GM23338 (cell line): ENCODE results near the gene OTUD5.

Experiments used
- CREB1 ChIP-seq: fragments of 250-450 bp; sonication (Bioruptor Pico); IDR thresholded peaks from 2 replicates; pipeline ENCODE4 v1.5.0; 2020; ENCODE audit warnings: low read depth, mild to moderate bottlenecking, moderate library complexity
- ETS1 ChIP-seq: IDR thresholded peaks from 2 replicates; pipeline ENCODE4 v1.6.1; 2016; ENCODE audit warnings: antibody characterized with exemption
- EZH2 ChIP-seq: fragments of 200-600 bp; sonication (generic); IDR thresholded peaks from one replicate; pipeline ENCODE4 v1.8.0; 2017; ENCODE audit warnings: antibody characterized with exemption, mild to moderate bottlenecking, low read depth; ENCODE audit not compliant: unreplicated experiment
- EZH2phosphoT487 ChIP-seq: fragments of 200-600 bp; sonication (generic); IDR thresholded peaks from one replicate; pipeline ENCODE4 v1.8.1; 2018; ENCODE audit warnings: antibody characterized with exemption; ENCODE audit not compliant: unreplicated experiment
- JUNB ChIP-seq: IDR thresholded peaks from one replicate; pipeline ENCODE4 v1.6.1; 2016; ENCODE audit warnings: antibody characterized with exemption; ENCODE audit not compliant: unreplicated experiment
- NANOG ChIP-seq: IDR thresholded peaks from 2 replicates; pipeline ENCODE4 v1.6.1; 2016; ENCODE audit warnings: antibody characterized with exemption, borderline replicate concordance
- POLR2AphosphoS5 ChIP-seq: IDR thresholded peaks from 2 replicates; pipeline ENCODE4 v1.6.1; 2016; ENCODE audit warnings: antibody characterized with exemption, low read depth
- REST ChIP-seq: IDR thresholded peaks from one replicate; pipeline ENCODE4 v1.6.1; 2018; ENCODE audit warnings: antibody characterized with exemption; ENCODE audit not compliant: unreplicated experiment
- ZNF331 ChIP-seq: fragments of 250-450 bp; sonication (Bioruptor Pico); IDR thresholded peaks from 2 replicates; pipeline ENCODE4 v1.5.0; 2020; ENCODE audit warnings: low read depth, mild to moderate bottlenecking, moderate library complexity
- TF ChIP-seq, protein P1 (sequence below), 2 experiments: fragments of 200-600 bp in 1 of 2; sonication (generic) in 1 of 2; conservative IDR thresholded peaks; 2 replicates each; pipeline versions ENCODE4 v1.5.1 to v1.6.1; 2016 to 2017; ENCODE audit warnings: antibody characterized with exemption in 2 of 2, low read depth in 2 of 2, mild to moderate bottlenecking in 2 of 2, moderate library complexity in 1 of 2
- TF ChIP-seq, protein P2 (sequence below): fragments of 250-450 bp; sonication (Bioruptor Pico); IDR thresholded peaks from 2 replicates; pipeline ENCODE4 v1.5.0; 2020; ENCODE audit warnings: mild to moderate bottlenecking, moderate library complexity

DNA sequence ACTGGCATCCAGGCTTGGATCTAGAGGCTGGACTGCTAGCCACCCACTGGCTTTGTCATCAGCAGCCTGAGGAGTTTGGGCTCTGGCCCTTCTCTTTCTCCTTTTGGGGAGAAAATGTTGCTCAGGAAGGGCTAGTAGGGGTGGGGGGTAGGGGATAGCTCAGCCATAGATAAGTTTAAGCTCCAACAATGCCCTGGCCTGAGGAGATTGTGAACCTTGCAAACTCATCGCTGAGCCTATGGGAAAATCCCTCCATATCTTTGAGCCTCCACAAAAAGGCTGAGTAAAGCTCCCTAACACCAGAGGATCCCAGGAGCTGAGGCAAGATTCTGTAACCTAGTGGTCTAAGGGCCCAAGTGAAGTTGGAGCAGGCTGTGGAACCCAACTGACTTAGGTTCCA, 8.8 kb downstream of the OTUD5 start:
- TF ChIP-seq, protein P1, sequence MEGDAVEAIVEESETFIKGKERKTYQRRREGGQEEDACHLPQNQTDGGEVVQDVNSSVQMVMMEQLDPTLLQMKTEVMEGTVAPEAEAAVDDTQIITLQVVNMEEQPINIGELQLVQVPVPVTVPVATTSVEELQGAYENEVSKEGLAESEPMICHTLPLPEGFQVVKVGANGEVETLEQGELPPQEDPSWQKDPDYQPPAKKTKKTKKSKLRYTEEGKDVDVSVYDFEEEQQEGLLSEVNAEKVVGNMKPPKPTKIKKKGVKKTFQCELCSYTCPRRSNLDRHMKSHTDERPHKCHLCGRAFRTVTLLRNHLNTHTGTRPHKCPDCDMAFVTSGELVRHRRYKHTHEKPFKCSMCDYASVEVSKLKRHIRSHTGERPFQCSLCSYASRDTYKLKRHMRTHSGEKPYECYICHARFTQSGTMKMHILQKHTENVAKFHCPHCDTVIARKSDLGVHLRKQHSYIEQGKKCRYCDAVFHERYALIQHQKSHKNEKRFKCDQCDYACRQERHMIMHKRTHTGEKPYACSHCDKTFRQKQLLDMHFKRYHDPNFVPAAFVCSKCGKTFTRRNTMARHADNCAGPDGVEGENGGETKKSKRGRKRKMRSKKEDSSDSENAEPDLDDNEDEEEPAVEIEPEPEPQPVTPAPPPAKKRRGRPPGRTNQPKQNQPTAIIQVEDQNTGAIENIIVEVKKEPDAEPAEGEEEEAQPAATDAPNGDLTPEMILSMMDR (conservative IDR thresholded peaks at IDR 0.05; ENCODE audit: low read depth in 2 of 2): no peak
- TF ChIP-seq ZNF331 (CRISPR knock-in tag): no peak
- no peak for TF ChIP-seq EZH2
- no peak for TF ChIP-seq EZH2phosphoT487
- TF ChIP-seq REST: no peak
- TF ChIP-seq POLR2AphosphoS5: no peak
- TF ChIP-seq ETS1: no peak
- TF ChIP-seq, protein P2, sequence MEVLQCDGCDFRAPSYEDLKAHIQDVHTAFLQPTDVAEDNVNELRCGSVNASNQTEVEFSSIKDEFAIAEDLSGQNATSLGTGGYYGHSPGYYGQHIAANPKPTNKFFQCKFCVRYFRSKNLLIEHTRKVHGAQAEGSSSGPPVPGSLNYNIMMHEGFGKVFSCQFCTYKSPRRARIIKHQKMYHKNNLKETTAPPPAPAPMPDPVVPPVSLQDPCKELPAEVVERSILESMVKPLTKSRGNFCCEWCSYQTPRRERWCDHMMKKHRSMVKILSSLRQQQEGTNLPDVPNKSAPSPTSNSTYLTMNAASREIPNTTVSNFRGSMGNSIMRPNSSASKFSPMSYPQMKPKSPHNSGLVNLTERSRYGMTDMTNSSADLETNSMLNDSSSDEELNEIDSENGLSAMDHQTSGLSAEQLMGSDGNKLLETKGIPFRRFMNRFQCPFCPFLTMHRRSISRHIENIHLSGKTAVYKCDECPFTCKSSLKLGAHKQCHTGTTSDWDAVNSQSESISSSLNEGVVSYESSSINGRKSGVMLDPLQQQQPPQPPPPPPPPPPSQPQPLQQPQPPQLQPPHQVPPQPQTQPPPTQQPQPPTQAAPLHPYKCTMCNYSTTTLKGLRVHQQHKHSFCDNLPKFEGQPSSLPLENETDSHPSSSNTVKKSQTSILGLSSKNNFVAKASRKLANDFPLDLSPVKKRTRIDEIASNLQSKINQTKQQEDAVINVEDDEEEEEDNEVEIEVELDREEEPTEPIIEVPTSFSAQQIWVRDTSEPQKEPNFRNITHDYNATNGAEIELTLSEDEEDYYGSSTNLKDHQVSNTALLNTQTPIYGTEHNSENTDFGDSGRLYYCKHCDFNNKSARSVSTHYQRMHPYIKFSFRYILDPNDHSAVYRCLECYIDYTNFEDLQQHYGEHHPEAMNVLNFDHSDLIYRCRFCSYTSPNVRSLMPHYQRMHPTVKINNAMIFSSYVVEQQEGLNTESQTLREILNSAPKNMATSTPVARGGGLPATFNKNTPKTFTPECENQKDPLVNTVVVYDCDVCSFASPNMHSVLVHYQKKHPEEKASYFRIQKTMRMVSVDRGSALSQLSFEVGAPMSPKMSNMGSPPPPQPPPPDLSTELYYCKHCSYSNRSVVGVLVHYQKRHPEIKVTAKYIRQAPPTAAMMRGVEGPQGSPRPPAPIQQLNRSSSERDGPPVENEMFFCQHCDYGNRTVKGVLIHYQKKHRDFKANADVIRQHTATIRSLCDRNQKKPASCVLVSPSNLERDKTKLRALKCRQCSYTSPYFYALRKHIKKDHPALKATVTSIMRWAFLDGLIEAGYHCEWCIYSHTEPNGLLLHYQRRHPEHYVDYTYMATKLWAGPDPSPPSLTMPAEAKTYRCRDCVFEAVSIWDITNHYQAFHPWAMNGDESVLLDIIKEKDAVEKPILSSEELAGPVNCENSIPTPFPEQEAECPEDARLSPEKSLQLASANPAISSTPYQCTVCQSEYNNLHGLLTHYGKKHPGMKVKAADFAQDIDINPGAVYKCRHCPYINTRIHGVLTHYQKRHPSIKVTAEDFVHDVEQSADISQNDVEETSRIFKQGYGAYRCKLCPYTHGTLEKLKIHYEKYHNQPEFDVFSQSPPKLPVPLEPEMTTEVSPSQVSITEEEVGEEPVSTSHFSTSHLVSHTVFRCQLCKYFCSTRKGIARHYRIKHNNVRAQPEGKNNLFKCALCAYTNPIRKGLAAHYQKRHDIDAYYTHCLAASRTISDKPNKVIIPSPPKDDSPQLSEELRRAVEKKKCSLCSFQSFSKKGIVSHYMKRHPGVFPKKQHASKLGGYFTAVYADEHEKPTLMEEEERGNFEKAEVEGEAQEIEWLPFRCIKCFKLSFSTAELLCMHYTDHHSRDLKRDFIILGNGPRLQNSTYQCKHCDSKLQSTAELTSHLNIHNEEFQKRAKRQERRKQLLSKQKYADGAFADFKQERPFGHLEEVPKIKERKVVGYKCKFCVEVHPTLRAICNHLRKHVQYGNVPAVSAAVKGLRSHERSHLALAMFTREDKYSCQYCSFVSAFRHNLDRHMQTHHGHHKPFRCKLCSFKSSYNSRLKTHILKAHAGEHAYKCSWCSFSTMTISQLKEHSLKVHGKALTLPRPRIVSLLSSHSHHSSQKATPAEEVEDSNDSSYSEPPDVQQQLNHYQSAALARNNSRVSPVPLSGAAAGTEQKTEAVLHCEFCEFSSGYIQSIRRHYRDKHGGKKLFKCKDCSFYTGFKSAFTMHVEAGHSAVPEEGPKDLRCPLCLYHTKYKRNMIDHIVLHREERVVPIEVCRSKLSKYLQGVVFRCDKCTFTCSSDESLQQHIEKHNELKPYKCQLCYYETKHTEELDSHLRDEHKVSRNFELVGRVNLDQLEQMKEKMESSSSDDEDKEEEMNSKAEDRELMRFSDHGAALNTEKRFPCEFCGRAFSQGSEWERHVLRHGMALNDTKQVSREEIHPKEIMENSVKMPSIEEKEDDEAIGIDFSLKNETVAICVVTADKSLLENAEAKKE (CRISPR knock-in tag): no peak
- no peak for TF ChIP-seq JUNB
- no peak for TF ChIP-seq CREB1 (CRISPR knock-in tag)
- TF ChIP-seq NANOG: no peak
